GM21390 (cell line): ENCODE data around the gene CPB2.
A peak's percentile ranks its signal among the peaks of the same experiment; 100 is the strongest.

ENCODE experiments used
- ATAC-seq: cut with Tn5 transposase; IDR thresholded peaks from one replicate; pipeline ENCODE4 v1.9.1; 2021; ENCODE audit not compliant: unreplicated experiment

Gene CPB2

DNA sequence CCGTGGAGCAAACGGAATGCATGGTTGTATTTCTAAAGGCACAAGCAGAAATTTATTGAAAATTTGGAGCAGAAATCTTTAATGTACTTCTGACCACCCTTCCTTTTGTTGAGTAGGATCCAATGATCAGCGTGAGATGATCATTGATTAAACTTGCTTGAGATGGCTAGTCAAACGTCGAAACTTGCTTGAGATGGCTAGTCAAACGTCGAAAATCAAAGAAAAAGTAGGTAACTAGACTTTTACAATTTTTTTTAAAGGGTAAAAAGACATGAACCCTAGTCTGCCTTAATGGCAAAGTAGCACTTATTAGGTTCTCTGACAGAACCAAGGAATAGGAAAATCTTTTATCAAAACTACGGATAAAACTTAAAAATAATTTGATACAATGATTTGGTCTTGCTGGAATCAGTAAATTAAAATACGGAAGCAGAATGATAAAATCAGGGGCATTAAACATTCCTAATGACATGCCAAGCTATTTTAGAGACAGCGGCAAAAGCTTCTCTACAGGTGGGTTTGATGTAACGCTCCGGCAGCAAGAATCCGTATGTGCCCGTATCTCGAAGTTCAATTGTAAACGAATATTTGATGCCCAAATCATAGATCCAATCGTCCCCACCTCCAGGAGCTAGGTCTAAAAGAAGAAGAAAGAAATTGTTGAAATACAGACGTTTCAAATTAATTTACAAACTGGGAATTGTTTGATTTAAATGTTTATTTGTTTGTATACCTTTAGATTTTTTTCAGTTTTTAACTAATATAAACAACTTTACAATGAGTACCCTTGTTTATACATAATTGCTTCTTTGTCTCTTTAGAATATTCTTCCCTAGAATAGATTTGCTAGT, 51.4 kb downstream of the CPB2 start:
- ATAC-seq: no peak

DNA sequence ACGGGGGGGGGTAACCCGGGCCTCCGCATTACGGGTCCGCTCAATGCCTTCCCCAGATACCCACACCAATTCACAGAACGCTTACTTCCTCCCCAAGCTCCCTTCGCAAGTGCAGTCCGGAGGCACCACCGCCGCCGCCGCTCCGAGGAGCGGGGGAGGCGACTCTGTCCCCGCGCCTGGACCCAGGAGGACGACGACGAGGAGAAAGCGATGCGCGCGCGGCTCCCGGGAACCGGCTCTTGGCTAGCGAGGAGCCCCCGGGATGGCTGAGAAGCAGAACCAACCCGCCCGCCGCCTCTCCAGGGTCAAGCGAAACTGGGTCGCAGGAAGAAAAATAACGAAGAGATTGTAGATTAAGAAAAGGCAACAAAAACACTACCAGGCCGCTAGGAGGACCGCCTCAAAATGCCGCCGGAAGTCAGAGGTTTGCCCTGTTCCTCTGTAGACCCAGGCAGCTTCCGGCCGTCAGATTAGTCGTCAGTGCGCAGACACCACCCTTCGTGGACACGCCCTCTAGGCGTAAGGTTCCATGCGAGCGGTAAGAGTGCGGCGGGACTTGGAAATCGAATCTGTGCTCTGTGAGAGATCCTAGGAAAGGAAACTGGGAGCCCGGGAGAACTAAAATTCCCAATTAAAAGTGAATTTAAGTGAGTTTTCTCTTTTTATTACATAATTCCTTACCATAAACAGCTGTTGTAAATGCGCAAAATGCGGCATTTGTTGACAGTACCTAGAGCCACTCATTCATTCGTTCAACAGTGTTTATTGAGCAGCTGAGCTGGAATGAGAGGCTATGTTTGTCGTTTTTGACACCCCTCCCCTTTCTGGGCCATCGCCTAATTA, 52.3 kb downstream of the CPB2 start, which contains the start of gene ZC3H13:
Gene ZC3H13 (minus strand): TSS at position 428 of the 843 bp plus-strand sequence. CDS start 7,239 bp downstream, outside the sequence.
- ATAC-seq: peak; percentile 99

DNA sequence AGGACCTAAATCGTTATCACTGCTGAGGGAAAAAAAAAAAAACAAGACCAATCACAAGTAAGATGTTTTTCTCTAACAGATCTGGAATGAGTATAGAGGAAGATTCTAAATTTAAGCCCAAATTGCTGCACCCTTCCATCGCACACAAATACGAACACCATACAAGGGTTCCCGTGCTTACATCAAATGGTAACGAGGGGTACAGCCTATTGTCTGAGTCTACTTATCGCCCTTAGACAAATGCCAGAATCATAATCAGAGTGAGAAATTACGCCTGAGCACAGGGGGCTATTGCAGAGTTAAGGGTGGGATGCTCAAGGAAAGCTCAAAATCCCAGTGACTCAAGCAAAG, 52.9 kb downstream of the CPB2 start:
- ATAC-seq: no peak

DNA sequence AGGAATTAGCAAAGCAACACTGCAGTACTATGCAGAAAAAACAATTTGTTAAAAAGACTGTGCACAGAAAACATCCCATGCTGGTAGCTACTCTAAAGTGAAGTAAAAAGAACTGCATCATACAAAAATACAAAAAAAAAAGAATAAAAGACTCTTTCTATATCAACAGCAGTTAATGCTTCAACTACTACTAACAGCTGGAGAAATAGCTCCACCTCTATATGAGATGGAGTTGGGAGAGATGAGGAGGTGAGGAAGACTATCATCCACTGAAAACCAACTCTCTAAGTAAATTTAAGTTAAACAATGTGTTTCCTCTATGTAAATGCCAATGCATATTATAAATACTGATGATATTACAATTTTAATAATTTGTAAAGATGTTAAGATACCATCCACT, 54.1 kb downstream of the CPB2 start:
- no peak for ATAC-seq

DNA sequence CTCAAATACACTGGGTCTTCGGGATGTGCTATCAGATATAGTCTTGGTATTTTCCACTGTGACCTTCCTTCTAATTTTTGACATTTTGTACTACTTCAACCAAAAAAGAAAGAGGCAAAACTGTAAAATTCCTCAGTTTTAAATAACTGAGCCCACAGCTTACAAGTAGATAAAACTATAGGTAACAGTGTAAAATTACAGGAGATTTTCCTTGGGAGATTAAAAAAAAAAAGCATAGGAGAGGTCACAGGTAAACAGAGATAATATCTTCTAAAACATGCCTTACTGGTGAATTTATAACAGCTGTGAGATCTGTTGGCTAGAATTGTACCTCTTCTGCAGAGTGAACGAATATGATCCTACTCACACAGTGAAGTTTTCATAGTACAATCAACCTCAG, 59.4 kb downstream of the CPB2 start:
- ATAC-seq: no peak

DNA sequence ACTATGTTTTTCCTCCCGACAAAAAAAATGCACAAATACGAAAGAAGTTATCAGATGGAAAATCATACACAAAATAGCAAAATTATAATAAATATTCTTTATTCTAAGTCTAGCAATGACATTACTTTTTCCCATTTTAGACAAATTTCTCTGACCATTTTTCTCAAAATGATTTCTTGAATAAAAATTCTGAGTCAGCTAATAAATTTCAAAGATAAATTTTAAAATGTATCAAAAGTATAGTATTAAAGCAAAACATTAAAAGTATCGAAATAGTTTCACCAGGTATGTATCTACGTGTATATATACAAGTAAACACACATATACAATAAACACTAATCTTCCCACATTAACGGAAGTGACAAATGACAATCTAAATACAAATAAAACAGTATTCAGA, 61.2 kb downstream of the CPB2 start:
- no peak for ATAC-seq

DNA sequence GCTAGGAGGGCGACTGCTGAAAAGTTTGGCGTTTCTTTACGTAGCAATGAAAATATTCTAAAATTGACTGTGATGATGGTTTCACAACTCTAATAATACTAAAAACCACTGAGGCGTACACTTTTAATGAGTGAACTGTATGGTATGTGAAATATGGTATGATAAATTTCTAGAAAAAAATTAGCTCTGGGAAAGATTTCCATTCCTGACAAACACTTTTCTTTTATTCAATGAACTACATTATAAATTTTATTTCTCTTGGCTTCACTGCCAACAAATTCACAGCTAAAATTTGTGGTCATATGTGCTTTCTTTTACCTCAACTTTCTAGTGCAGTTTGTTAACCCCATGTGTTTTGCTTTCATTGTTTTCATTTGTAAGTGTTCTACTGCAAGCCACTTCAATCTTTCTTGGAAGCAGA, 63.4 kb downstream of the CPB2 start:
- no peak for ATAC-seq

DNA sequence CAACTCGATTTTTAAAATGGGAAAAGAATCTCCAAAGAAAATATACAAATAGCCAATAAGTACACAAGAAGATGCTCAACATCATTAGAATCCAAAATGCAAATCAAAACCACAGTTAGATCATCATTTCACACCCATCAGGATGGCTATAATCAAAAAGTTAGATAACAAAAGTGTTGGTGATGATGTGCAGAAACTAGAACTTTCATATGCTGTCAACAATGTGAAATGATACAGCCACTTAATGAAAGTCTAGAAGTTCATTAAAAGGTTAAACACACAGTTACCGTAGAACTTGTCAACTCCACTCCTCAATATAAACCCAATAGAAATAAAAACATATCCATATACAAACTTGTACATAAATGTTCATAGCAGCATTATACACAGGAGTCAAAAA, 64.1 kb downstream of the CPB2 start:
- no peak for ATAC-seq

DNA sequence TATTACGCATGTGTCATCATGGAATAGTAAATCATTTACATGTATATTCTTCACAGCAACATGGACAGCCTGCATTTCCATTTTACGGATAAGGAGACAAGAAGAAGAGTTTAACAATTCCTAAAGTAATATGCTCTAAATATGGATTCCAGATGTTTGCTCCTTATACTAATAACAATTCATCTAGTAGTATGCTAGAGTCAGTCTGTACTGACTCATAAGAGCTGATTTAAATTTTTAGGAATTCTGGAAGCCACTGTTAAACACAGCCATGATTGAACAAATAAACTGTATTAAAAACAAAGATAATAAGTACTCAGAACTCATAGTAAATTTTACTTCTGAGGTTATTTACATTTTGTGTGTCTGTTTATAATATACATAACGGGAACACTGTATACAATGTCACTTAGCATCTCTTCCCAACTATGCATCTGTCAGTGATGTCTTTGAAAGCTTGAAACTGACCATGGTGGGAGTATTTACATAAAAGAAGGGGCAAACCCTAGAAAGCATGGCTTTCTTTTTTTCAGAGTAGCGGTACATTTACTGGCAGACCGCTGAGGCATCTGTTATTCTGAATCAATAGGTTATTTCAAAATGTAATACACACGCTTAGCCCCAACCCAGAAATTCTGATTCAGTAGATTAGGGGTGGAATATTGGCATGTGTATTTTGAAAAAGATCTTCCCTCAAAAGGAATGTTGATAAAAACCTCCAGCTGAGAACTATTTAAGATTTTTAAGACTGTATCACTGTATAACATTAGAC, 65.2 kb downstream of the CPB2 start:
- ATAC-seq: no peak

DNA sequence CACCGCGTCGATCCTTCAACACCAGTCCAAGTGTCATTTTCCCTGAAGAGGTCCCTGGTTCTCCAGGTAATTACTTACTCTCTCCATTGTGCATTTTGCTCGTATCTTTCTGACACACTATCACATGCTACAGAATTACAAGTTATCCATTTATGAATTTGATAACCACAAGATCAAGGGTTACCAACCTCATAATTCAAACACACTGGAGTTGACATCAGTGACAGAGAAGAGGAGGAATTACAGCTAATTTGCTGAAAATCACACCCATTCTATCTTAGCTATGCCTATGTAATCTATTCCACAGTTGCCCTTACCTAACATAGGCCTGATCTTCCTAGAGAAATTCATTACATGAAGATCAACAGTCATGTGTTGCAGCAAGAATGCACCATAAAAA, 66.5 kb downstream of the CPB2 start:
- ATAC-seq: no peak

DNA sequence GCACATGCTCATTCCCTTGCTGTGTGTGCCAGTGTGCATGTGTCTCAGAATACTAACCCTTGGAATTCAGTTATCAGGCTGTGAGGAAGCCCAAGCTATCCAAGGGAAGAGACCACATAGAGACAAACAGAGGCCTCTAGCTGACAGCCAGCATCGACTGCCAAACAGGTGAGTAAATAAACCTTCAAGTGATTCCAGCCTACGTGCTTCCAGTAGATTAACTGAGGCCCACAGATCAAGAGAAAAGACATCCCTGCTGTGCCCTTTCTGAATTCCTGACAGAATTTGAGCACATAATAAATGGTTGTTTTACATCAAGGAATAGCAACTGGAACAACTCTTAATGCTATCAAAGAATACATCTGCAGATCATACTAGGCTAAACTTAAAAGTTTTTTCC, 69.8 kb downstream of the CPB2 start:
- no peak for ATAC-seq

DNA sequence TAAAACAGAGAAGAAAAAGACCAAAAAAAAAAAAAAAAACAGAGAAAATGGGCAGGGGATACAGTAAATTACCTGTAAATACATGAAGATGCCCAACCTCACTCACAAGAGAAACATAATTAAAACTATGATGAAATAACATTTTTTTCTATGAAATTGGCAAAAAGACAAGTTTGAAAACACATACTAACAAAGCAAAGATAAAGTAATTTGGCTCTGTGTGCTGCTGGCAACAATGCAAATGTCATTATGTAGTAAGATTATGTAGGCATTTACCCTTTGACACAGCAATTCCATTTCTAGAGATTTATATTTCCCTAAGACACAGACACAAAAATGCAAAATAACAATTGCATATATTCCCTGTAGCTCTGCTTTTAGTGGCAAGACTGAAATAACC, 72.5 kb downstream of the CPB2 start:
- ATAC-seq: no peak

DNA sequence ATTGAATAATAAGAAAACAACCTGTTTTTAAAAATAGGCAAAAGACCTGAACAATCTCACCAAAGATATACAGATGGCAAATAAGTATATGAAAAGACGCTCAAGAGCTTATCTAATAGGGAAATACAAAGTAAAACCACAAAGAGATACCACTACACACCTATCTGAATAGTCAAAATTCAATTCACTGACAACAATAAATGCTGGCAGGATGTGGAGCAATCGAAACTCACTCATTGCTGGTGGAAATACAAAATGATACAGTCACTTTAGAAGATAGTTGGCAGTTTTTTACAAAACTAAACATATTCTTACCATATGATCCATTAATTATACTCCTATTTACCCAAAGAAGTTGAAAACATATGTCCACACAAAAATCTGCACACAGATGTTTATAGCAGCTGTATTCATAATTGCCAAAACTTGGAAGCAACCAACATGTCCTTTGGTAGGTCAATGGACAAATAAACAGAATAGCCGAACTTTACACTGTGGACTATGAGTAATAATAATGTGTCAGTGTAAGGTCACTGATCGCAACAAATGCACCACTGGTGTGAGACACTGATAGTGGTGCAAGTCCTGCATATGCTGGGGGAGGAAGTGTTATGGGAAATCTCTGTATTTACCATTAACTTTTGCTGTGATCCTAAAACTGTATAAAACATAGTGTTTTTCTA, 73.1 kb downstream of the CPB2 start:
- ATAC-seq: no peak

DNA sequence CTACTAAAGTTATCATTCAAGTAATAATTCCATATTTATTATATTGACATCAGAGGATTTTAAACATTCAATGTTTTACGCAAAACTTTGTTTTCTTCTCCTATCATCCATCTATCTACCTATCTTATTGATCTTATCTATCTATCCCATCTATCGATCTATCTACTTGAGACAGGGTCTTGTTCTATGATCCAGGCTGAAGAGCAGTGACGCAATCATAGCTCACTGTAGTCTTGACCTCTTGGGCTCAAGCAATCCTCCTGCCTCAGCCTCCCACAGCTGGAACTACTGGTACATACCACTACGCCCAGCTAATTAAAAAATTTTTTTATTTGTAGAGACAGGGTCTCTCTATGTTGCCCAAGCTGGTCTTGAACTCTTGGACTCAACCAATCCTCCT, 79.7 kb downstream of the CPB2 start:
- ATAC-seq: no peak

DNA sequence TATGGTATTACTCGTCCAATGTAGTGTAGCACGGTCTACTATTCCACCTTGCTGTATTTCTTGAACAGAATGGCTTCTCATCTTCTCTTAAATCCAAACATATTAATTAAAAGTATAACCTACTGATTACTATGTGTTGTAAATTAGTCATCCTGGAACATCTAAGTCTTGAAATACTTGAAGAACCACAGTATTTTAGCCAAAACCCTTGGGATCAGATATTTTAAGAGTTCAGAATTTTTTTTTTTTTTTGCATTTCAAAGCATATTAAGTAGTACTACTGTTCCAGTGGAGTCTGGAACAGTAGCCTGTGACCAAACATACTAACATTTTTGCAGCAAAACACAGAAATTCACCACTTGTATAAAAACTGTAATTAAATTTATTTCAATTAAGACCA, 82.4 kb downstream of the CPB2 start:
- ATAC-seq: no peak

DNA sequence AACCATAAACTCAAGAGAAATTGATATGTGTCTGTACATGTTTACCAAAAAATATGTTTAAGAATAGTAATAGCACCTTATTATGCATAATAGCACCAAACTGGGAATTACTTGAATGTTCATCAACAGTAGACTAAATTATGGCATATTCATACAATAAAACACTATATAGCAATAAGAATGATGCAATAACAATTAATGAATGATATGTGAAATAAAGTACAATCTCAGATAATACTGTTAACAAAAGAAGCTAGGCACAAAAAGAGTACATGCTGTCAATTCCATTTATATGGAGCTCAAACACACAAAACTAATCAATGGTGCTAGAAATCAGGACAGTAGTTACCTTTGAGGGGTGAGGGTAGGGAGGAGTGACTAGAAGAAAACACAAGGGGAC, 88.6 kb downstream of the CPB2 start:
- no peak for ATAC-seq

DNA sequence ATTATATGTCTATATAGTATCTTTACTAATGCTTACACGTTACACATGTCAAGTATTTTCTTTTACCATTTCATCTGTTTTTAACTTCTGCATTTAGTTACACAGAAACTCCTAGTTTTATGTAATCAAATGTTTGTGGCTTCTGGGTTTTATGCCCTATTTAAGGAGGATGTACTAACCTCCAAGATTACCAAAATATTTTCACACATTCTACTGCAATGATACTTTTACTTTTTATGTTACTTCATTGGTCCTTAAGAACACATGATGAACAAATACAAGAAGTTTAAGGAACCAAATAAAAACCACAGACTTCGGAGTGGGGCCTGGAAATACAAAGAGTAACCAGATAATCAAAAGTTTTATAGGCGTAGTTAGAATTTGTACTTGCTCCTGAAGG, 89.5 kb downstream of the CPB2 start:
- ATAC-seq: no peak

DNA sequence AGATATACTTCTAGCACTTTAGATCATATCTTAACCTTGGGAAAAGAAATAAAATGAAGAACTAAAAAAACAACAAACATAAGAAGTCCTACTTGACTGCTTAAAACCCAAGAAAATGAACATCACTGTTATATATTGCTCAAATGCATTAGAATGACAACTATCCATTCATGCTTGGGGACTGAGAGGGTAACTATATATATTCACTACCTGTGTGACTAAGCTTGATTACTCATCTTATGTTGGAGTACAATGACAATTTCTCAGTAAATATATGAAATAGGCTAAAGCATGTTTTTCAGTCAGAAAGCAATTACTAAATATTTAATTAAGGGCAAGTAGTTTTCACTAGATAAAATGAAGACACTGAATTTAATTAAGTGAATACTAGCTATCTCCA, 92.4 kb downstream of the CPB2 start:
- no peak for ATAC-seq

DNA sequence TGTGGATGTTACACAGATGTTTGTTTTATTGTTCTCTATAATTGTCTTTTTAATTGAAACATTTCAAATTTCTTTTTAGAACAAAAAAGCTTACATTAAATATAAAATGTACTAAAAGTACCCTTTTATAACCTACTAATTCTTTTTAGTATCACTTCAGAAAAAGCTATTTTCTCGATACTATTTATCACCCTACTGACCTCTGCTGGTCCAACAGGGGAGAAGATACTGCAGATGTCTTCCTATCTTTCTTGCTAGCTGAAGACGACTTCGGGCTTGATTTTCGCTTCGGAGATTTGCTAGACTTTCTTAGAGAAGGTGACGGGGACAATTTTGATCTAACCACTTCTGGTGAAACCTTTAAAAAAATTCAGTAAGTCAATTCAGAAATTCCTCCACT, 94.7 kb downstream of the CPB2 start:
- ATAC-seq: no peak

DNA sequence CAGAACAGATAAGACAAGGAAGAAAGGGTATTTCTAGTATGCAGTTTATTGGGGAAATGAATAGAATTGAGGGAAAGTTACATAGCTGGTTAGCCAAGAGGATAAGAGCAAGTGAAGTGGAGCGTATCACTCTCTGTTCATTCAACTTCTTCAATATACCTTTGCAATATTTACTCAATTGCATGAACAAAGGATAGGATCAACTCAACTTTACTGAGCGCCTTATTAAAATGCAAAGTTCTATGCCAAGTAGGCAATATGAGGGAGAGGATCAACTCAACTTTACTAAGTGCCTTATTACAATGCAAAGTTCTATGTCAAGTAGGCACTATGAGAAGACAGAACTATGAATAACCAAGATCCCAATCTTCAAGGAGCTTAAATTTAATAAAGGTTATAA, 96.2 kb downstream of the CPB2 start:
- no peak for ATAC-seq
